Iris pigment epithelial cell (primary cell): ENCODE measurements around the gene SUFU.

ENCODE experiments used
- DNase-seq: peaks from one replicate; pipeline ENCODE4 v3.0.0-alpha.2; 2011; ENCODE audit warnings: low read depth

The SUFU gene

GRCh38 chr10:102552533-102552932 lies 48.8 kb downstream of the SUFU start:
- no peak for DNase-seq

- no peak for DNase-seq
These were observed 50.0 kb downstream of the SUFU start for GRCh38 chr10:102553771-102554170.

- no peak for DNase-seq
These were observed 50.8 kb downstream of the SUFU start for GRCh38 chr10:102554531-102554930.

GRCh38 chr10:102555781-102556328 lies 52.1 kb downstream of the SUFU start:
- DNase-seq: peak; percentile 77

GRCh38 chr10:102557569-102557968 lies 53.8 kb downstream of the SUFU start:
- no peak for DNase-seq

- DNase-seq: no peak
These were observed 56.0 kb downstream of the SUFU start for GRCh38 chr10:102559764-102560163.

- DNase-seq: no peak
These were observed 60.5 kb downstream of the SUFU start for GRCh38 chr10:102564209-102564834.

GRCh38 chr10:102565793-102566192 lies 62.0 kb downstream of the SUFU start:
- no peak for DNase-seq

- no peak for DNase-seq
These were observed 75.0 kb downstream of the SUFU start for GRCh38 chr10:102578782-102579181.

GRCh38 chr10:102579328-102579727 lies 75.6 kb downstream of the SUFU start:
- DNase-seq: peak; percentile 28

- DNase-seq: peak; percentile 77
These were observed 76.5 kb downstream of the SUFU start for GRCh38 chr10:102580230-102580629.

- no peak for DNase-seq
These were observed 77.6 kb downstream of the SUFU start for GRCh38 chr10:102581401-102581800.

GRCh38 chr10:102581981-102582580 lies 78.3 kb downstream of the SUFU start:
- DNase-seq: no peak

GRCh38 chr10:102583435-102584417 lies 80.0 kb downstream of the SUFU start:
- DNase-seq: peak; percentile 86

- DNase-seq: no peak
These were observed 81.3 kb downstream of the SUFU start for GRCh38 chr10:102585026-102585425.

GRCh38 chr10:102586858-102587257 lies 83.1 kb downstream of the SUFU start:
- no peak for DNase-seq

- DNase-seq: no peak
These were observed 85.1 kb downstream of the SUFU start for GRCh38 chr10:102588875-102589274.

GRCh38 chr10:102593074-102593803 lies 89.5 kb downstream of the SUFU start:
- peak; percentile 57 for DNase-seq

- DNase-seq: no peak
These were observed 90.0 kb downstream of the SUFU start for GRCh38 chr10:102593804-102594079.

GRCh38 chr10:102595293-102595692 lies 91.5 kb downstream of the SUFU start:
- DNase-seq: no peak

GRCh38 chr10:102595897-102596296 lies 92.1 kb downstream of the SUFU start:
- no peak for DNase-seq

GRCh38 chr10:102596506-102596971 lies 92.8 kb downstream of the SUFU start:
- peak; percentile 69 for DNase-seq
